ENCODE data around the gene CROCC2.

The CROCC2 gene

GRCh38 chr2:240933966-240934700 is 28.0 kb downstream of the CROCC2 start:
- no peak for DNase-seq (ENCODE audit: low spot score)

GRCh38 chr2:240934701-240935102 is 28.6 kb downstream of the CROCC2 start:
- DNase-seq (ENCODE audit: low spot score) = no peak

DNA sequence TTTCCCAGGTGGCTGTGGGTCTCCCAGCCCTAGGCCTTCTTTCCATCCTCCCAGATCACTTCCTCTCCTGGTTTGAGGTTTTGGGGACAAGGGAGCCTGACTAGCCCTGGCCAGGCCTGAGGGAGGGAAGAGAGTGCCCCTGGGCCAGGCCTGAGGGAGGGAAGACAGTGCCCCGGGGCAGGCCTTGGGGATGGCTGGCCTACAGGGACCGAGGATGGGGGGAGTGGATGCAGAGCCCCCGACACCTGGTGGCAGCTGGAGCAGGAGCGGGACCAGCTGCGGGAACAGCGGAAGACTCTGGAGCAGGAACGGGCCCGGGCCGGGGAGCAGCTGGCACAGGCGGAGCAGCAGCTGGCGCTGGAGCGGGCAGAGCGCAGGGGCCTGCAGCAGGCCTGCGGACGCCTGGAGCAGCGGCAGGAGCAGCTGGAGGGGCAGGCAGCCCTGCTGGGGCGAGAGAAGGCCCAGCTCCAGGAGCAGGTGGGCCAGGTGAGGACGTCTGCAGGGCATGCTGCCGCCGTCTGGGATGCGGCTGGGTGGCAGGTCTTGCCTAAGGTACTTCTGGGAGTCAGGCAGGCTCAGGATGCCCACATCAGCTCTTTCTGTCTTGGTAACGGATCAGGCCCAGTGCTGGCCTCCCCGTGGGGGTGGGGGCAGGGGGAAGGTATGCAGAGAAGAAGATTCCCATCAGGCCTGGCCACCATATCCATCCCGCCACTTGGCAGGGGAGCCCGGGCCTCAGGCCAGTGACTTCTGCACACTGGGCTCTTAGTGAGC is 29.2 kb downstream of the CROCC2 start:
- DNase-seq (ENCODE audit: low spot score) = no peak

GRCh38 chr2:240936106-240936505 is 30.0 kb downstream of the CROCC2 start:
- DNase-seq (ENCODE audit: low spot score) = no peak

DNA sequence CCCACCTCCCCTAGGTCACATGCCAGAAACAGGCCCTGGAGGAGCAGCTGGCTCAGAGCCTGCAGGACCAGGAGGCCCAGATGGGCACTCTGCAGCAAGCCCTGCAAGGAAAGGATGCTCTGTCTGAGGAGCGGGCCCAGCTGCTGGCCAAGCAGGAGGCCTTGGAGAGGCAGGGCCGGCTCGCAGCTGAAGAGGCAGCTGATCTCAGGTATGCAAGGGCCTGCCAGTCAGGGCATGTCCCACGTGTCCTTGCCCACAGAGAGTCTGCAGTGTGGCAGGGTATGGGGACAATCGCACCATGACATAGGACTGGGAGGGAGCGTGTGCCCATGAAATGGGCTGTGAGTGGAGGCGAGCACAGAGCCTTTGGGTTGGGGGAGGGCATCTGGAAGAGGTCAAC is 39.9 kb downstream of the CROCC2 start:
- no peak for DNase-seq (ENCODE audit: low spot score)

- no peak for DNase-seq (ENCODE audit: low spot score)
Observed at GRCh38 chr2:240946654-240947053, 40.5 kb downstream of the CROCC2 start.

- no peak for DNase-seq (ENCODE audit: low spot score)
Observed at GRCh38 chr2:240947176-240947575, 41.0 kb downstream of the CROCC2 start.

DNA sequence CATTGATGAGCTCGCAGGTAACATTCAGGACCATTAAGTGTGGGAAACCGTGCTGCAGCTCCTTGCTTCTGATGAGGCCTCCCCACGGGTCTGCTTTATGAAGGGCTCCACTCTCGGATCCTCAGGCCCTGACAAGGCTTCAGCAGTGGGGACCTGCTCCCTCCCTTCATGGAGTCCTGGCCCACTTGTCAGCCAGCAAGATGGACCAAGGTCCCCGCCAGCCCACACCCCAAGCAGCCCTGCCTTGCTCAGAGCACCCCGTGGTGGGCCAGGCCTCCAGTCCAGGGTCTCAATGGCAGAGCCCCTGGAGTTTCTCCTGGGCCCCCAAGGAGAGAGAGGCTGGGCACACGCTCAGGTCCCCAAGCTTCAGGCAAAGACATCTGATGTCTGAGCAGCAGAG is 41.5 kb downstream of the CROCC2 start:
- DNase-seq (ENCODE audit: low spot score) = no peak

GRCh38 chr2:240948086-240948485 is 42.0 kb downstream of the CROCC2 start:
- DNase-seq (ENCODE audit: low spot score) = no peak

DNA sequence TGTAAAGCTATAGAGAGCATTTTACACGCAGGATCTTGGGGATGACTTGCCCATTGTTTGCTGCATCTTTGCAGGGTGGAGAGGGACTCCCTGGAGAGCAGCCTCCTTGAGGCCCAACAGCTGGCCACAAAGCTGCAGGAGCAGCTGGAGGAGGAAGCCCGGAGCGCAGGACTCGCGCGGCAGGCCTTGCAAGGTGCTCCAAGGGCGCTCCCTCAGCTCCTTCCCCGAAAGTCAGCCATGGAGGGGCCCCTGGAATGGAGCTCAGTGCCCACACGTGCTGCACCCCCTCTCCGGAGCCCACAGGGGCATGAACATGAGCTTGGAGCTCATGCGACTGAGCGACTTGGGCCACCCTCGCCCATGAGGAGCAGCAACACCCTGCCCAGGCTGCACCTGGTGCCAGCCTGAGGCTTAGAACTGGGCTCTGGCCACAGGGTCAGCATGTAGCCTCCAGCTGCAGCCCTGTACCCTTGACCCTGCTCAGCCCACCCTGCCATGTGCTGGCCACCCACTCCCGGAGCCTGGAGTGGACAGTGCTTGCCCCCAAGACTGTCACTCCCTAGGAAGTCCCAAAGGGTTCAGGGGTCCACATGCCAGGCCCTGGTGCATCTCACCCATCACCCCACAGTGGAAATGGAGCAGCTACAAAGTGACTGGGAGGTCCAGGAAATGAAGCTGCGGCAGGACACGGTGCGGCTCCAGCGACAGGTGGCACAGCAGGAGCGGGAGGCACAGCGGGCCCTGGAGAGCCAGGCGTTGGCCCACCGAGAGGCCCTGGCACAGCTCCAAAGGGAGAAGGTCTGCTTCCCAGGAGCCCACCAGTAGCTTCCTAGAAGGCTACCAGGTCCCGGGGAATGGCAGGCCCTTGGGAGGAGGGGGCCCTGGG is 43.0 kb downstream of the CROCC2 start:
- no peak for DNase-seq (ENCODE audit: low spot score)

DNA sequence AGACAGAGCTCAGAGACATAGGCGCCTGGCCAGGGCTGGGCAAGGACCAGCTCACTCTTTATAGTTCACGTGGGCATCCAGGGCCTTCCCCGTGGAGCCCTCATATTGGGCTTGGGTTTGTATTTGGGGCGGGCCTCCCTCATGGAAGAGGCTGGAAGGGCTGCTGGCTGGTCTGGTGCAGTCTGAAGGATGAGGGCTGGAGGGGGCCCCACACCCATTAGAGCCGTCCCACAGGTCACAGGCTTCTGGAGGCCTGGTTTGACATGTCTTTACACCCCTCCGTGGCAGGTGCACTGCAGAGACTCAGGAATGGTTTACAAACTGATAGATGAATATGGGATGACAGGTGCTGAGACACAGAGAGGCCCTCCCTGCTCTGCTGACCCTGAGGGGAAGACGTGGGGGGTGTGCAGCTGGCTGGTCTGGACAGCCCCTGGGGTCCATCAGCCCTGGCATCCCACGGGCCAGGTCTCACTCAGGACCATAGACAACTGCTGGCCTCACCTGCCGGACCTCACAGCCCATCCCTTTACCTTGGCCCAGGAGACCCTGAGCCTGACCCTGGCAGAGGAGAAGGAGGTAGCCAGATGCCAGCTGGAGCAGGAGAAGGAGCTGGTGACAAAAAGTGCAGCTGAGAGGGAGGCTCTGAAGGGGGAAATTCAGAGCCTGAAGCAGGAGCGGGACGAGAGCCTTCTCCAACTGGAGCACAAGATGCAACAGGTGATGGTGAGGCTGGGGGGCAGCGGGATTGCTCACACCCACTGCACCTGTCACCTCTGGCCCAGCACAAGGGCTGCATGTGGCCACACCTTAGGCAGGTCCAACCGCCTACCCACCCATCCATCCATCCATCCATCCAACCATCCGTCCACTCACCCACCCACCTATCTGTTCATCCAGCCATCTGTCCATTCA is 43.9 kb downstream of the CROCC2 start:
- DNase-seq (ENCODE audit: low spot score) = no peak

DNA sequence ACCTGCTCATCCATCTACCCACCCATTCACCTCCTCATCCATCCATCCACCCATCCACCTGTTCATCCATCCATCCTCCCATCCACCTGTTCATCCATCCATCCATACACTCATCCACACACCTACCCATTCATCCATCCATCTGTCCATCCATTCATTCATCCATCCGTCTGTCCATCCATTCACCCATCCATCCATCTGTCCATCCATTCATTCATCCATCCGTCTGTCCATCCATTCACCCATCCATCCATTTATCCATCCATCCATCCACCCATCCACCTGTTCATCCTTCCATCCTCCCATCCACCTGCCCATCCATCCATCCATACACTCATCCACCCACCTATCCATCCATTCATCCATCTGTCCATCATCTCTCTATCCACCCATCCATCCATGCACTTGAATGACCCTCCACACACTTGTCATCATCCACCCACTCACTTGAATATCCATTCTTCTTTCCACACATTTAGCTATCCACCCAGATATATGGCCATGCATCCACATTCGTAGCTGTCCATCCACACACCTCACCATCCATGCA is 45.0 kb downstream of the CROCC2 start:
- no peak for DNase-seq (ENCODE audit: low spot score)

- no peak for DNase-seq (ENCODE audit: low spot score)
Observed at GRCh38 chr2:240952496-240953246, 46.5 kb downstream of the CROCC2 start.

DNA sequence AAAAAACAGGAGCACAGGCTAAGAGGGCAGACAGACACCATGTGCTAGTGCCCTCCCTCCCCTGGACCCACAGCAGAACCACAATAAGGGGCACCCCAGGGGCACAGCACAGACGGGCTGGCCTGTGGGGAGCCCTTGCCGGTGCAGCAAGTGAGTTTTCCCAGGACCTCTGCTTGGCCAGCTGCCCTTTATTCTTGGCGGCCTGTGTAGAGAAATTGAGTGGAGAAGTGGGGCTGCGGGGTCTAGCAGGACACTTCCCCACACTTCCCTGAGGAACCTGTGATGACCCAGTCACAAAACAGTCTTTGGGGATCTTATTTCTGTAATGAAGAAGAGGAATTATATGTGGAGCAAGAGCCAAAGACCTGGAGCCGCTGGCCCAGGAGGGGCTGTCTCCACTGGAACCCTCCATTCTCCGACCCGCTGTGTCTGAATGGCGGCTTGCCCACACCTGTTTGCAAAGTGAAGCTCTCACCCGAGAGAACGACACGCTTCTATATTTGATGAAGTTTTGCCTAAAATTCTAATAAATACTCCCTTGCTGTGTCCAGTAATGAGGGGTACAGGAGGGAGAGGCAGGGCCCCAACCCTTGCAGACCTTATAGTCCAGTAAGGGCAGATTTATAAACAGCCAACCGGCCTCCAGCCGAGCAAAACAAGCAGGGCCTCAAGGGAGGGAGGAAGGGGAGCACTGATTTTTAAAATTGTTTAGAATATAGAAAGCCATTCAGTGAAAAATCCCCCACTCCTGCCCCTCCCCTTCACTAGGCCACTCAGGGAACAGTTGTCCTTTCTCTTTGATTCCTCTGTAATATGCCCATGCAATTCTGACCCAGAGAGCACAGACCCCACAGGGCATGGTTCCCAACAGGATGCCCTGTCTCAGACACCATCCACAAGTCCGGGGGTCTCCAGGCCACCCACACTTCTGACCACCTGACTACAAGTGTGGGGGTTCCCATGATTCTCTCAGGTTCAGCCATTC is 47.6 kb downstream of the CROCC2 start:
- DNase-seq (ENCODE audit: low spot score) = no peak

DNA sequence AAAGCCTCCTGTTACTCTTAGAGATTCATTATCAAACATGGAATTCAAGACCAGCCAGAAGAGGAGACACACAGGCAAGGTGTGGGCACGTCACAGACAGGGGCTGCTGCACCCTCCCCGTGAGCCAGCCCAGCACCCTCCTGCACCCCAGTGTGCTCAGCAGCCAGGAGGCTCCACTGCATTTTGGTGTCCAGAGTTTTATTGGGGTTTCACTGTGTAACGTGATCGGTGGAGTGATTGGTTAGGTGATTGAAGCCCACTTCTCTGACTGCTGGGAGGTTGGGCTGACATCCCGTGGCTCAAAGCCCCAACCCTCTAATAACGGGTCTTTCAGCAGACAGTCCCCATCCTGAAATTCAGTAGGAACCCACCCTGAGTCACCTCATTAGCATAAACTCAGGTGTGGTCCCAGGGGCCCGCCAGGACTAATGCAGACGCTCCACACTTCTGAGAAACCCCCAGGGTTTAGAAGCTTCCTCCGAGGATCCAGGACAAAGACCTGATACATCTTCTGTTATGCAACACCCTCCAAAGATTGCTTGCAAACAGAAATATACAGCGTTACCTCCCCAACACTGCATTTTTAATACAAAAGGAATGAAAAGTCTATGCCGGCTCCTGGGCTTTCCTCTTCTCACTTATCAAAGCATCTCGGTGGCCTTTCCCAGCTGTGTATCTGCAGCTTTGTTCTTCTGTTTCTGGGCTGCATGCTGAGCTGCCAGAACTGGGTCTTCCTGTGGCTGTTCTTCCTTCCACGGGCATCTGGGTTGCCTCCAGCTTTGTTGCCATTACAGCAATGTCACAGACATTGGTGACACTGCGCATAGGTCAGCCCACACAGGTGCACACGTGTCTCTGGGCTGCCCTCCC is 48.5 kb downstream of the CROCC2 start:
- DNase-seq (ENCODE audit: low spot score) = no peak

- DNase-seq (ENCODE audit: low spot score) = no peak
Observed at GRCh38 chr2:240955306-240956170, 49.4 kb downstream of the CROCC2 start.
